GM12864 (cell line): Measurements from ENCODE around the gene TMX1.

Source experiments
- DNase-seq: peaks from one replicate; pipeline ENCODE4 v3.0.0-alpha.2; 2011; ENCODE audit warnings: low read depth
- H3K4me3 ChIP-seq: 2 replicates; pipeline ENCODE4 v1.5.1; 2011; ENCODE audit warnings: mild to moderate bottlenecking, low read depth, low read length, control low read depth
- CTCF ChIP-seq: IDR thresholded peaks from 2 replicates; pipeline ENCODE4 v1.5.1; 2011; ENCODE audit warnings: low read depth, mild to moderate bottlenecking, moderate library complexity, low read length, control low read depth, inconsistent platforms; ENCODE audit errors: missing control alignments

Gene TMX1

GRCh38 chr14:51276605-51277004 is 36.6 kb downstream of the TMX1 start:
- no peak overlapping the region for H3K4me3 ChIP-seq
- no peak for TF ChIP-seq CTCF
- DNase-seq = no peak

GRCh38 chr14:51277753-51278415 is 37.8 kb downstream of the TMX1 start:
- no peak for TF ChIP-seq CTCF
- DNase-seq = no peak
- H3K4me3 ChIP-seq = no peak overlapping the region

- TF ChIP-seq CTCF = no peak
- no peak for DNase-seq
Observed at GRCh38 chr14:51282517-51282916, 42.5 kb downstream of the TMX1 start.

DNA sequence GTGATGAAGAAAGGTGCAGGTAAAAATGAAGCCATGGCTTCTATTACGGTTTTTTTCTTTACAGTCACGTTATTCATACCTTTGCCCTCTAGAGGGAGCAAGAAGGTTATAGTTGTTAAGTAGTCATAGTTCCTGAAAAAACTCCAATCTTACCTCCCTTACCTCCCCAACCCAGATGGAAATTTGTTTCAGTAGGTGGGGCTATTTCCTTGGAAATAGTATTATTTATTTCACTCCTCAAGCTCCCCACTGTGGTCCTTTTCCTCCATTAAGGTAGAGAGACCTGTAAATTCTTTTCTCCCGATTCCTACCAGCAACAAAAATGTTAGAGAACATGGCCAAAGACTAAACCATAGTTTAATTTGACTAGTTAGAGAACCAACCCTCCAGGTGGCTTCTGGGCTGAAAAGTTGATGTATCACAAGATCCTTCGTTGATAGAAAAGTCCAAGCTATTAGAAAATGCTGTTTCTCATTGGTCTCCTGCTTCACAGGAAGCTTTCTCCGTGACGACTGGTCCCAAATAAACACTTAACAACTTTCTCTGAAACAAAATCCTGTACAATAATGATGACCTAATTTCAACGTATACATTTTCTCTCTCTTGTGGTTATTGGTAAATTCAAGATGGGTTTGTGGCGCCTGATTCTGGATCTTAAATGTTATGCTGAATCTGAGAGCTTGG is 43.5 kb downstream of the TMX1 start:
- no peak overlapping the region for H3K4me3 ChIP-seq
- peak; percentile 67 for TF ChIP-seq CTCF
- DNase-seq = peak; percentile 26

More at GRCh38 chr14:51282517-51282916, 42.5 kb downstream of the TMX1 start:
- no peak overlapping the region for H3K4me3 ChIP-seq

GRCh38 chr14:51284241-51284640 is 44.2 kb downstream of the TMX1 start:
- no peak overlapping the region for H3K4me3 ChIP-seq
- TF ChIP-seq CTCF = no peak
- no peak for DNase-seq

- no peak overlapping the region for H3K4me3 ChIP-seq
- TF ChIP-seq CTCF = no peak
- no peak for DNase-seq
Observed at GRCh38 chr14:51285120-51285519, 45.1 kb downstream of the TMX1 start.

DNA sequence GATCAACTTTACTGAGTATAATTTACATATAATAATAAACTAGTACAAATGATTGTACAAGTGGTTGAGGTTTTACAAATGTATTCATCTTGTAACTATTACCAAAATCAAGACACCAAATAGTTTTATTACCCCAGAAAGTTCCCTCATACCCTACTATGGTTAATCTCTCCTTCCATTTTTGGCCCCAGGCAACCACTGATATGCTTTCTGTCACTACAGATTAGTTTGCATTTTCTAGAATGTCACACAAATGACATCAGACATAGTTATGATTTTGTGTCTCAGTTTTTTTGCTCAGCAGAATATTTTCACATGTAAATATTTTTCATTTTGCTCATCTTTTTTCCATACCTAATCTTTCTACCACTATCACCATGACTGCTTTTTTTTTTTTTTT is 49.1 kb downstream of the TMX1 start:
- no peak for TF ChIP-seq CTCF
- no peak overlapping the region for H3K4me3 ChIP-seq
- DNase-seq = no peak
